Peyer's patch (tissue), 4 donors: ENCODE results near the gene OPN4. TPM values are rescaled to one million over a fixed set of nuclear protein-coding genes. Genes with fewer than 3 reads are reported as not detected.
A peak's percentile ranks its signal among the peaks of the same experiment; 100 is the strongest.

Experiments used
- DNase-seq, 3 donors: peaks; one replicate each; pipeline ENCODE4 v3.0.0-alpha.2; 2017 to 2019
- H3K27ac ChIP-seq, 4 donors: fragments of 200-600 bp; sonication (generic); one replicate each; pipeline ENCODE4 v1.5.1; 2016 to 2019
- H3K27me3 ChIP-seq, 2 donors: fragments of 200-600 bp; sonication (generic); one replicate each; pipeline ENCODE4 v1.5.1; 2019
- H3K36me3 ChIP-seq, 3 donors: fragments of 200-600 bp; sonication (generic); one replicate each; pipeline ENCODE4 v1.5.1; 2016 to 2019
- H3K4me1 ChIP-seq, 4 donors: fragments of 200-600 bp; sonication (generic); one replicate each; pipeline ENCODE4 v1.5.1; 2016 to 2019
- H3K4me3 ChIP-seq, 4 donors: fragments of 200-600 bp; sonication (generic); 1 replicate in 3 of 4; 2 replicates in 1 of 4; pipeline ENCODE4 v1.5.1; 2016 to 2019; ENCODE audit warnings: mild to moderate bottlenecking in 1 of 4
- H3K9me3 ChIP-seq, 4 donors: fragments of 200-600 bp; sonication (generic); one replicate each; pipeline ENCODE4 v1.5.1; 2016 to 2019; ENCODE audit warnings: mild to moderate bottlenecking in 1 of 4
- POLR2A ChIP-seq, 2 donors: fragments of 450-650 bp; IDR thresholded peaks; one replicate each; pipeline ENCODE4 v1.5.1; 2017; ENCODE audit warnings: antibody characterized with exemption in 2 of 2, mild to moderate bottlenecking in 2 of 2, moderate library complexity in 2 of 2
- total RNA-seq, 4 donors: library from RNA; depleted of rRNA; stranded (reverse); fragments of >200 nt; gene quantifications; one replicate each; pipeline ENCODE4 v1.1.0, GENCODE V29; 2016
- TF ChIP-seq, protein P1 (sequence below), 6 experiments: fragments of 450-650 bp in 4 of 6; fragments of 200-600 bp in 2 of 6; sonication (generic) in 1 of 6; IDR thresholded peaks; one replicate each; pipeline ENCODE4 v1.5.1; 2017 to 2019; ENCODE audit warnings: antibody characterized with exemption in 6 of 6, mild to moderate bottlenecking in 3 of 6, moderate library complexity in 1 of 6

OPN4 gene
- total RNA-seq, 4 donors from 2014 or later = not detected

DNA sequence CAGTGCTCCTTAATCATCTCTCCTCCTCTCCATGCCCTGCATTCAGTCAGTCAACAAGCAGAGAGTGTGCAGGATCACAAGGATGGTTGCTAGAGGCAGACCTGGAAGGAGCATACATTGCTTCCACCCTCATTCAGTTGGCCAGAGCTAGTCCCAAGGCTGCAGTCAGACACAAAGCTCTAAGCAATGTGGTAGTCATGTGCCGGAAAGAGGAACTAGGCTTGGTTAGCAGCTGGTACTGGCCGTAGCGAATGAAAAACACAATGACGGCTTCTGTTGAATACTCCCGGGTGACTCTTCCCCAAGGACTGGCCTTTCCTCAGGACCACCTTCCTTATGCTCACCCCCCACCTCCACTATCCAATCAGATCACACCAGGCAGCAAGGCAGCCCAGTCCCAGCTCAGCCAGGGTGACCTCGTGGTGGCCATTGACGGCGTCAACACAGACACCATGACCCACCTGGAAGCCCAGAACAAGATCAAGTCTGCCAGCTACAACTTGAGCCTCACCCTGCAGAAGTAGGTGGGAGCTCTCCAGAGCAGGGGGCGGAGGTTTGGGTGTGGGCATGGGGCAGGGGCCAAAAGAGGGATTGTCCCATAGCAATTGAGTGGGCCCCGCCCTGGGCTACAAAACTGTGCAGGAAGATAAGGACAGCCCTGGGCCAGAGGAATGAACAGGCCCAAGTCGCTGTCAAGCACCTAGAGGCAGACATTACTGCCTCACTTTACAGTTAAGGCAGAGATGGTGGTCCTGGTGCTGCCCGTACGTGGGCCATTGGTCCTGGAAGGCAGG is 24.8 kb downstream of the OPN4 start:
- H3K27ac ChIP-seq = no peak overlapping the region
- no peak for DNase-seq
- TF ChIP-seq, protein P1, sequence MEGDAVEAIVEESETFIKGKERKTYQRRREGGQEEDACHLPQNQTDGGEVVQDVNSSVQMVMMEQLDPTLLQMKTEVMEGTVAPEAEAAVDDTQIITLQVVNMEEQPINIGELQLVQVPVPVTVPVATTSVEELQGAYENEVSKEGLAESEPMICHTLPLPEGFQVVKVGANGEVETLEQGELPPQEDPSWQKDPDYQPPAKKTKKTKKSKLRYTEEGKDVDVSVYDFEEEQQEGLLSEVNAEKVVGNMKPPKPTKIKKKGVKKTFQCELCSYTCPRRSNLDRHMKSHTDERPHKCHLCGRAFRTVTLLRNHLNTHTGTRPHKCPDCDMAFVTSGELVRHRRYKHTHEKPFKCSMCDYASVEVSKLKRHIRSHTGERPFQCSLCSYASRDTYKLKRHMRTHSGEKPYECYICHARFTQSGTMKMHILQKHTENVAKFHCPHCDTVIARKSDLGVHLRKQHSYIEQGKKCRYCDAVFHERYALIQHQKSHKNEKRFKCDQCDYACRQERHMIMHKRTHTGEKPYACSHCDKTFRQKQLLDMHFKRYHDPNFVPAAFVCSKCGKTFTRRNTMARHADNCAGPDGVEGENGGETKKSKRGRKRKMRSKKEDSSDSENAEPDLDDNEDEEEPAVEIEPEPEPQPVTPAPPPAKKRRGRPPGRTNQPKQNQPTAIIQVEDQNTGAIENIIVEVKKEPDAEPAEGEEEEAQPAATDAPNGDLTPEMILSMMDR (IDR thresholded peaks at IDR 0.05) = no peak
- no peak for TF ChIP-seq POLR2A (IDR thresholded peaks at IDR 0.05)
- H3K27me3 ChIP-seq = no peaks in the 10 kb centered on the region
- H3K4me3 ChIP-seq = no peak overlapping the region
- H3K9me3 ChIP-seq = no peaks in the 10 kb centered on the region
- no peaks in the 10 kb centered on the region for H3K4me1 ChIP-seq
- H3K36me3 ChIP-seq = no peaks in the 10 kb centered on the region

DNA sequence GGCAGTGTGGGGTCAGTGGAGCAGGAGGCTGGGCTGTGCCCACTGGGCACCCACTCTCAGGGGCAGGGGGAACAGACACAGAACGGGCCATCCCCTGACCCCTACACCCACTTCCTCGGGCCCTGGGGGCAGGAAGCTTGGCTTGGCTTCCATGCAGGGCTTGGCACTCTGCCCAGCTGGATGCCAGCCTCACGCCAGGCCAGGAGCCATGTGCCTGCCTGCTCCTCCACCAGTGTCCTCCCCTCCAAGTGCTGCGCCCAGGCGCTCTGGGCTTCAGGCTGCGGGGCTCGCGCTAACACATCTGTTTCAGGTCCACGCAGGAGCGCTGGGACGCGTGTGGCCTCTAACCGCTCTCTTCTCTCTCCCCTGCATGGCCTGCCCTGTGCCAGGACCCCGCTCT is 26.7 kb downstream of the OPN4 start:
- no peaks in the 10 kb centered on the region for H3K27me3 ChIP-seq
- H3K4me1 ChIP-seq = no peaks in the 10 kb centered on the region
- no peak overlapping the region for H3K27ac ChIP-seq
- DNase-seq = no peak
- no peaks in the 10 kb centered on the region for H3K9me3 ChIP-seq
- H3K36me3 ChIP-seq = no peaks in the 10 kb centered on the region
- no peak for TF ChIP-seq POLR2A (IDR thresholded peaks at IDR 0.05)
- TF ChIP-seq, protein P1 (IDR thresholded peaks at IDR 0.05) = no peak
- no peak overlapping the region for H3K4me3 ChIP-seq

DNA sequence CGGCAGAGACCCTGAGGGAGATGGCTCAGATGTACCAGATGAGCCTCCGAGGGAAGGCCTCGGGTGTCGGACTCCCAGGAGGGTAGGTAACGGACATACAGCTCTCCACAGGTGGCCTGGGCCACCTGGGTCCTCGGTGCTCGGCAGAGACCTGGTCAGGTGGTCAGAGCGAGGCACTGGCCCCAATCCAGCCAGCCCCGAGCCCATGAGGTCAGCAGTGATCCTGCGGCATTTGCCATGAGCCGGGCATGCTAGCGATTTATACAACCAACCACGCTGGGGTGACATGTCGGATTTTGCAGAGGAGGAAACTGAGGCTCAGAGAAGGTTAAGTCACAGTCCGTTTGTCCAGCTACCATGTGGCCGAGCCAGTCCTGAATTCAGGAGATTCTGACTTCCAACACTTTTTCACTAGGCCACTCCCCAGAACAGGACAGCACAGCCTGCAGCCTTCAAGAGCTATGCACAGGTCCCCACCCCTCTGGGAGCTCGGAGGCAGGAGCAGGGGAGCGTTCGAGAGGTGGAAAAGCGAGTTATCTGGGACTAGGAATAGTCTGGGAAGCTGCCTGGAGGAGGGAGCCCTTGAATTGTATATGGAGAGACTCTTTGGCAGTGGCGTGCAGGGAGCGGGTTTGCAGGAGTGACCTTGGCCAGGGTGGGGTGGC is 27.5 kb downstream of the OPN4 start:
- Histone ChIP-seq H3K9me3 (no peaks in the 10 kb centered on the region), H3K27ac (no peak overlapping the region), H3K4me1 (no peaks in the 10 kb centered on the region), H3K4me3 (no peak overlapping the region), H3K36me3 (no peaks in the 10 kb centered on the region), H3K27me3 (no peaks in the 10 kb centered on the region)
- DNase-seq = no peak
- TF ChIP-seq, protein P1 (IDR thresholded peaks at IDR 0.05) = no peak
- no peak for TF ChIP-seq POLR2A (IDR thresholded peaks at IDR 0.05)

DNA sequence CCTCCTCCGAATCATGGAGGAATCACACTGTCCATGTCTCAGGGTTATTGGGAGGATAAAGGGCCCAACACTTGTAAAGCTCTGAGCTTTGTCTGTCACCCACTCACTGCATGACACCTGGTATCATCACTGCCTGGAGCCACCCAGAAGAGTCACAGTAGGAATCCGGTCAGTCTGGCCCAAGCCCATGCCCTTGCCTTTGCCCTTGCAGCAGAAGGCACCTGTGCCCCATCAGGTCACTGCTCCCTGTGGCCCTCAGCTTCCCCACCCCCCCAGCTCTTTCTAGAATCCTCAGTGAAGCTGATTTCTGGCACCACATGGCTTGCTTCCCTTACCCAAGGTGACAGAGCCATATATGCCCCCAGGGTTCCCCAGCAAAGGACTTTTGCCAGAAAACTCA is 28.3 kb downstream of the OPN4 start:
- Histone ChIP-seq H3K4me3 (no peak overlapping the region), H3K4me1 (peaks cover 0 to 4% (median 0%) of the 10 kb centered on the region in 4 donors), H3K27ac (no peak overlapping the region), H3K36me3 (no peaks in the 10 kb centered on the region), H3K9me3 (no peaks in the 10 kb centered on the region), H3K27me3 (no peaks in the 10 kb centered on the region)
- no peak for DNase-seq
- TF ChIP-seq POLR2A (IDR thresholded peaks at IDR 0.05) = no peak
- TF ChIP-seq, protein P1 (IDR thresholded peaks at IDR 0.05) = no peak

DNA sequence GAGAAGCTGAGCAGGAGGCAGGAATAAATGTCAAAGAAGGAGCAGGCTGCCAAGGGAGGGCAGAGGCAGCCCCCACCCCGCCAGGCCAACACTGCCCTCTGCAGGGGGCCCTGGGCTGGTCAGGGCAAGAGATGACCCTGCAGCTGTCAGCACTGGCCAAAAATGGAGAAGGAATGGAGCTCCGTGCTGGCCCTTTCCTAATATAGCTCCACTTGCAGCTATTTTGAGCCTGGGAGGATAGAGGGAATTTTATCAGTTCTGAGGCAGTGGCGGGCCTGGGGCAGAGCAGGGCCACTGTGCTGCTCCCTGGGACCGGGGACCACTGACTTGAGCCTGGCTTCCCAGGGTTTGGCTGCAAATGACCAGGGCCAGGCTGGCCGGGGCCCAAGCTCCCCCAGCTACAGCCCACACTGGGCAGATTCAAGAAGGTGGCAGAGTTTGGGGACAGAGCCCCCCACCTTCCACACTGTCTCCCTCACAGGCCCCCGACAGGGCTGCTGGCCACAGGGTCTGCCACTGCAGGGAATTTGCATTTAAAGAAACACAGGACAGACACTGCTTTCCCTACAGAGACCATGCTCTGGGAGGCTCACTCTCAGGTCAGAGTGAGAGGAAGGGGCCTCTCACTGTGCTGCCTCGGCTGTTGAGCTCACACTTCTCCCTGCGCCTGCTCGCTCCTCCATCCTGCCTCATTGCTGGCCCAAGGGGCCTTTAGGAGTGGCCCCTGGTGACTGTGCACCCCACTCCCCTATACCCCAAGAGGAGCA is 30.2 kb downstream of the OPN4 start:
- no peaks in the 10 kb centered on the region for H3K27me3 ChIP-seq
- H3K27ac ChIP-seq = peak overlapping the region in 2 of 4 donors; percentile 17 to 69
- H3K36me3 ChIP-seq = no peaks in the 10 kb centered on the region
- TF ChIP-seq, protein P1 (IDR thresholded peaks at IDR 0.05) = no peak
- TF ChIP-seq POLR2A (IDR thresholded peaks at IDR 0.05) = no peak
- DNase-seq = no peak
- H3K9me3 ChIP-seq = no peaks in the 10 kb centered on the region
- H3K4me3 ChIP-seq = no peak overlapping the region
- peaks cover 0 to 12% (median 0%) of the 10 kb centered on the region in 4 donors for H3K4me1 ChIP-seq
